HG03196 (cell line): Measurements from ENCODE around the gene LRRC63.
A peak's percentile ranks its signal among the peaks of the same experiment; 100 is the strongest.
"Not testable (repeated sequence)": the region's sequence is repeated elsewhere in the genome, so short reads cannot be mapped to it uniquely, and the experiment has no call there.

Experiments
- ATAC-seq: cut with Tn5 transposase; IDR thresholded peaks from one replicate; pipeline ENCODE4 v1.9.1; 2021; ENCODE audit not compliant: unreplicated experiment

The LRRC63 gene

GRCh38 chr13:46181377-46181839 is 30.3 kb upstream of the LRRC63 start:
- no peak for ATAC-seq

DNA sequence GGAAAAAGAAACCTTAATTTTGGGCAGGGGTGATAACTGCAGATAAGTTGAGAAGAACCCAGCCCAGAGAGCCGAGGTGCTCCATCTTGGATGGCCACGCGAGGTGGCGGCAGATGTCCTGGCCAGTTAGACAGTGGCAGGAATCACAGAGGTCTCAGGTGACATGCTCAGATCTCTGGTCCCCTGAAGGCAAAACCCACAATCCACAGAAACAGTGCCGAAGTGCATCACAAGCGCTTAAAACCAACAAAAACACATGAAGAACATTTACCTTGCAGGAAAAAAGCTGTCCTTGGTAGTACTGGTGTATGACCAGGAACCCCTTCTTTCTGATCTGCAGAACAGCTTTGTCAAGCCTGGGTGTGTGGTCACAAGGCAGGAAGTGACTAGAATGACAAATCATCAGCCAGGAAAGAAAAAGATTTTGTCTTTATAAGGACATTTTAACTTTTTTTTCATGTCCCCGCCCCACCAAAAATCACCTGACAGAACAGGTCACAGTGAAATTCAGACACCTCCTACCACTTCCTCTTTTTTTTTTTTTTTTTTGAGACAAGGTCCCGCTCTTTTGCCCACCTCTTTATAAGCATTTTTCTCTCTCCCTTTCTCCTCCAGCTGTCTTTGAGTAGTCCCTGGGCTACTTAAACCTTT is 29.8 kb upstream of the LRRC63 start, which contains the start of gene LCP1:
LCP1 (minus strand) TSS at position 338 of the 651 bp plus-strand sequence. CDS start 22,515 bp downstream, outside the sequence.
- peak; percentile 58 for ATAC-seq

- peak; percentile 8 for ATAC-seq
Measured at GRCh38 chr13:46182491-46182877, 29.2 kb upstream of the LRRC63 start.

GRCh38 chr13:46183018-46183946 is 28.4 kb upstream of the LRRC63 start:
- no peak for ATAC-seq

GRCh38 chr13:46184277-46184699 is 27.4 kb upstream of the LRRC63 start:
- ATAC-seq, result peak; percentile 41

DNA sequence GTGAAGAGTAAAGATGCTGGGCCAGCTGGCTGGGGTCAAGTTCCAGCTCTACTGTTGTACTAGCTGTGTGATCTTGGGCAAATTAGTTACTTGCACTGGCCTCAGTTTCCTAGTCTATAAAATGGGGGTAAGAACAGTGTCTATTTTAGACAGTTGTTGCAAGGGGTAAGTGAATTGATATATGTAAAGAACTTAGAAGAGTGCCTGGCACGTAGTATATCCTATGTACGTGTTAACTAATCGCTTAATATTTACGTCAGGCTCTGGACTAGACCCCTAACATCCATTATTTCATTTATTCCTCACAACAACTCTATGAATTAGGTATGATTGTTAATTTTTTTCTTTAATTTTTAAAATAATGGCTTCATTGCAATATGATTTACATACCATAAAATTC is 26.1 kb upstream of the LRRC63 start:
- ATAC-seq, result no peak

- ATAC-seq, result no peak
Measured at GRCh38 chr13:46192412-46192811, 19.3 kb upstream of the LRRC63 start.

DNA sequence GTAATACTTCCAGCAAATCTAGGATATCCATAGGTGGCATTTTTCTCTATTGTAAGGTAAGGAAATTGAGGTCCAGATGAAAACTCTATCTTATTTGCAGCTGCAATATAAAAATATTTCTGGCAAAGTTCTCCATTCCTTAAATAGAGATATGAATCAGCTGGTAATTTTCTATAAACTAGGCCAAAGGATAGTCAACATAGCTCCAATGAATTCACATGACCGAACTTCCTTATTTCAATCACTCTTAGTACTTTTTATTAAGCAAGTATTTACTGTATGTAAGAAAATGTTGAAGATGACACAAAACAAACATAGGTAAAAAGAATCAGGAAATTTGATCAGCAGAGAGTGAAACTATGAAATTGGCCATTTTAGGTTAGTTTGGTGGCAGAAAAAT is 16.7 kb upstream of the LRRC63 start:
- ATAC-seq, result no peak

DNA sequence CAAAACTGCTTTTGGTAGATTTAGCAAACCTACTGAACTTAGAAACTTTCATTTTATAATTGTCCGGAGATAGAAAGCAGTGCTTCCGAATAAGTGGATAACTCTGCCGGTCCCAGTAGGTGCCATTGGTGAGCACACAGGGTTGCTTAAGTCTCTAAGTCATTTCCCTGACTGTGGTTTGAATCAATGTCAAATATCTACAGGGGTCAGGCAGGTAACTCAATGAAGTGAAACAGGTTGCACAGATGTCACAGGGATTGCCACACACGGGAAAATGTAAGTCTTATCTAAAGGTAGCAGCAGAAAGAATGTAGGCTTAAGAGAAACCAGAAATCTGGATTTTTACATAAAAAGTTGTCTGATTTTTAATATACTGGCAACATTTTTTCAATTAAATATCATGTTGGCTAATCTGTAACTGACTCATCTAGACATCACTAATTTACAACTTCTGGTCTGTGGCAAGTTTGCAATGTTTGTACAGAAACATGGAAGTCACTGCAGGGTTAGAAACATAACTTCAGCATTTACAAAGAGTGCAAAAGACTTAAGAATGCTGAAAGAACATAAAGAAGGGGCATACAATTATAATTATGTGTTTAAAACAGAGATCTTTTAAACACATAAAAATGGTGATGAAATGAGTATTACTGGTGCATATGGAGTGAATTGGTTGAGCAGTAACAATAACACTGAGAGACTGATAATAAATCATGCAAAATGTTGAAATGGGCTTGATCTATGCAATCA is 14.3 kb upstream of the LRRC63 start:
- ATAC-seq, result no peak

DNA sequence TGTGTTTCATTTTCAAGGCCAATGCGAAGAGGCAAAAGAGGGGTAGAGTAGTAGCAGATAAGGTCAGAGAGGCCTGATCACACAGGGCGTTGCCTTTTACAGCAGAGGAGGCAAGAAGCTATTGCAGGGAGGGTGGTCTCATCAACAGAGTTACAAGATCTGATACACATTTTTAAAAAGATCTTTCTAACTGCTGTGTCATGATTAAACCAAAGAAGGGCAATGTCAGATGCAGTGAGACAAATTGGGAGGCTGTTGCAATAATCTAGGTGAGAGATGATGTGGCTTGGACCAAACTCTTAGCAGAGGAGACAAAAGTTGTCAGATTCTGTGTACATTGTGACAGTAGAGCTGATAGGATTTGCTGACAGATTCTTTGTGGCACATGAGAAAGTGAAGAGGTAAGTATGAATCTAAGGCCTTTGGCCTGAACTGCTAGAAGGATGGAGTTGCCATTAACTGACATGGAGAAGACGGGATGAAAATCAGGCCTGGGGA is 13.0 kb upstream of the LRRC63 start:
- ATAC-seq, result no peak

DNA sequence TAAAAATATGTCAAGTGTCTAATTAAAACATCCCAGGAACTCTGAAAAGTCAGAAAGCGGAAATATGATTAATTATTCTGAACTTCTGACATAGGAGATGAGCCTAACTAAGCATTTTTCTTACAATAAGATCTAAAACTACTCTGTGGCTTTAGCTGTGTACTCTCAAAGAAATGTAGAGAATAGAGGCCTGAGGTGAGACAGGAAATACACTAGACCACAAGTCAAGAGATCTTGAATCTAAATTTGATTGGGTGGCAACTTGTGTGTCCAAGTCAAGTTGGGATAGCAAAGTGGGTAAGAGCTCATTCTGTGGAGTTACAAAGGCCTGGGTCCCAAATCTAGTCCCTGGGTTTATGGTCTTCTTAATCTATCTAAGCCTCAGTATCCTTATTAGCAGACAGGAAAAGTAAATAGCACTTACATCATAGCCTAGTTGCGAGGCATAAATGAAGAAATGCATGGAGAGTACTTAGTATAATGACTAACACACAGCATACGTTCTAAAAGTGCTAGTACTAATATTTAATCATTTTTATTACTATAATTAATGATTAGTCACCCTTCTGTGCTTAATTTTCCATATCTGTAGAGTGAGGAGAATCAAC is 9.4 kb upstream of the LRRC63 start:
- ATAC-seq, result no peak

GRCh38 chr13:46202966-46203365 is 8.8 kb upstream of the LRRC63 start:
- no peak for ATAC-seq

DNA sequence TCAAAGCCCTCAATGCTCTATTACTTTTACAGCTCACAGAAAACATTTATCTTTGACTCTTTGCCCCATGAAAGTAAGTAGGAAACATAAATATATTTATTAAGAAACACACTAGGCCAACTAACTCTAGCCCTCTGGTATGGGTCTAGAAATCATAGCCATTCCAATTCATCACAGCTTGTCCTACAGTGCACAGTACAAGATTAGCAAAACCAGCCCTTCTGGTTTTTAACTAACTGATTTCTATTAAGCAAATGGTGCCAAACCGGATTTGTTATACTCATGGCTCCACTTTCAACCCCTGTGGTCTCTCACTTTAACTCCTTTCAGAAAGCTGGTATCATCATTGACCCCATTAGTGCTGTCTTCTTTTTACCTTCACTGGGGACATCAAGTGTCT is 5.6 kb upstream of the LRRC63 start:
- ATAC-seq, result no peak

- no peak for ATAC-seq
Measured at GRCh38 chr13:46207828-46208227, 3.9 kb upstream of the LRRC63 start.

GRCh38 chr13:46210362-46211083 is 1.2 kb upstream of the LRRC63 start:
- no peak for ATAC-seq

- ATAC-seq, result peak; percentile 20
Measured at GRCh38 chr13:46211116-46211482, 629 bp upstream of the LRRC63 start.

DNA sequence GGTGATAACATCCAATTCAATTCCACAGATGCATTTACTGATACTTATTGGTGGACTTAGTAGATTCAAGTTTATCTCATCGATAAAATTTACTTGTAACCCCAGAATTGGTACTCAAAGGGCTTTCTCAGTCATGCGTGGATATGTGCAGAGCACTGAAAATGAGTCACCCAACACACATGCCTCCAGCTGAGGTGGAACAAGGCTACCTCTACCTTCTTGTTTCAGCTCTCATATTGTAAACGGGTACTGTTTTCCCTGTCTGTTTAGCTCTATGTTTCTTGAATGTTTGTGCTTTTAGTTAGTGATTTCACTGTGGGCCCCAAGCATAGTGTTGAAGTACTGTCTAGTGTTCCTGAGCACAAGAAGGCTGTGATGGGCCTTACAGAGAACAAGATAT is 1.5 kb downstream of the LRRC63 start:
- ATAC-seq, result no peak

GRCh38 chr13:46214741-46215140 is 3.0 kb downstream of the LRRC63 start:
- ATAC-seq, result not testable (repeated sequence)

DNA sequence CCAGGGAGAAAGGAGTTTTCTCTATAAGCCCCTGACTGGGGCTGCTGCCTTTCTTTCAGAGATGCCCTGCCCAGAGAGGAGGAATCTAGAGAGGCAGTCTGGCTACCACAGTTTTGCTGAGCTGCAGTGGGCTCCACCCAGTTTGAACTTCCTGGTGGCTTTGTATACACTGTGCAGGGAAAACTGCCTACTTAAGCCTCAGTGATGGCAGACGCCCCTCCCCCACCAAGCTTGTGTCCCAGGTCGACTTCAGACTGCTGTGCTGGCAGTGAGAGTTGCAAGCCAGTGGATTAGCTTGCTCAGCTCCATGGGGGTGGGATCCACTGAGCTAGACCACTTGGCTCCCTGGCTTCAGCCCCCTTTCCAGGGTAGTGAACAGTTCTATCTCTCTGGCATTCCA is 8.5 kb downstream of the LRRC63 start:
- not testable (repeated sequence) for ATAC-seq

DNA sequence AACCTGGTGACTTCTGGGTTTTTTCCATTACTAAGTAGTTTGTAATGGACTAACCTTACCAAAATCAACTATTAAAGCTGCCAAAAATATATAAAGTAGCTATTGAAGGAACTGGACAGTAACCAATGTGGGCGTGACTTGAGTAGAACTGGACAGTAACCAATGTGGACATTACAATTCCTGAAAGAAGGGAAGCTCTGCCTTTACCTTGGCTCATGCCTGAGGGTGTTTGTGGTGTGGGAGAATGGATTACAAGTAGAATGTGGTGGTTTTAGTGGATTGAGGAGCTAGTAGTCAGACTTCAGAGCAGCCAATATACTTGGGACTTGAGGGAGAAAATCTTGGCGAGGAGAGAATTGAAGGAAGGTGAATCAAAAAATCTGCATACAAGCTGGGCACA is 17.5 kb downstream of the LRRC63 start:
- ATAC-seq, result no peak
